Stimulated activated CD8-positive, alpha-beta memory T cell treated with anti-CD3 and anti-CD28 coated beads, Interleukin-7, amount 100 ng/mL, for 48 hours (primary cell): ENCODE data around the gene LSM14A.
"Not testable (repeated sequence)": the region's sequence is repeated elsewhere in the genome, so short reads cannot be mapped to it uniquely, and the experiment has no call there.

Experiments used
- DNase-seq, 2 donors: peaks; one replicate each; pipeline ENCODE4 v3.0.0-alpha.2; 2020; ENCODE audit warnings: low read depth in 1 of 2; ENCODE audit errors: extremely low read depth in 1 of 2

Gene LSM14A

GRCh38 chr19:34155686-34156085 is 16.6 kb upstream of the LSM14A start:
- no peak for DNase-seq

- DNase-seq, result not testable (repeated sequence)
Measured at GRCh38 chr19:34158966-34159365, 13.3 kb upstream of the LSM14A start.

- DNase-seq, result not testable (repeated sequence)
Measured at GRCh38 chr19:34159541-34159940, 12.8 kb upstream of the LSM14A start.

- DNase-seq, result not testable (repeated sequence)
Measured at GRCh38 chr19:34161902-34162301, 10.4 kb upstream of the LSM14A start.

GRCh38 chr19:34165295-34165738 is 7.0 kb upstream of the LSM14A start:
- no peak for DNase-seq

GRCh38 chr19:34169475-34170199 is 2.7 kb upstream of the LSM14A start:
- DNase-seq, result not testable (repeated sequence)

GRCh38 chr19:34171539-34171876 is 796 bp upstream of the LSM14A start:
- peak in 1 of 2 donors; percentile 68 for DNase-seq

GRCh38 chr19:34172661-34173192 is 423 bp downstream of the LSM14A start:
- DNase-seq, result no peak

GRCh38 chr19:34173193-34173956 is 1.1 kb downstream of the LSM14A start:
- DNase-seq, result no peak

GRCh38 chr19:34175173-34175572 is 2.9 kb downstream of the LSM14A start:
- not testable (repeated sequence) for DNase-seq

- no peak for DNase-seq
Measured at GRCh38 chr19:34176581-34176980, 4.3 kb downstream of the LSM14A start.

- no peak for DNase-seq
Measured at GRCh38 chr19:34178274-34178610, 5.9 kb downstream of the LSM14A start.

- DNase-seq, result no peak
Measured at GRCh38 chr19:34179066-34179465, 6.8 kb downstream of the LSM14A start.

- DNase-seq, result no peak
Measured at GRCh38 chr19:34180273-34180672, 8.0 kb downstream of the LSM14A start.

- DNase-seq, result no peak
Measured at GRCh38 chr19:34180709-34181108, 8.4 kb downstream of the LSM14A start.

- no peak for DNase-seq
Measured at GRCh38 chr19:34181111-34181864, 9.0 kb downstream of the LSM14A start.

- DNase-seq, result no peak
Measured at GRCh38 chr19:34182125-34182524, 9.8 kb downstream of the LSM14A start.

- DNase-seq, result no peak
Measured at GRCh38 chr19:34184880-34185491, 12.7 kb downstream of the LSM14A start.

- DNase-seq, result no peak
Measured at GRCh38 chr19:34186205-34186604, 13.9 kb downstream of the LSM14A start.

GRCh38 chr19:34187011-34187410 is 14.7 kb downstream of the LSM14A start:
- no peak for DNase-seq

GRCh38 chr19:34188408-34188807 is 16.1 kb downstream of the LSM14A start:
- no peak for DNase-seq
